Raji (cell line): ENCODE results near the gene PLK3.
A peak's percentile ranks its signal among the peaks of the same experiment; 100 is the strongest.

ENCODE experiments used
- POLR2A ChIP-seq: IDR thresholded peaks from 2 replicates; pipeline ENCODE4 v1.6.1; 2011; ENCODE audit warnings: low read depth, low read length, control low read depth; ENCODE audit not compliant: insufficient read depth

The PLK3 gene

DNA sequence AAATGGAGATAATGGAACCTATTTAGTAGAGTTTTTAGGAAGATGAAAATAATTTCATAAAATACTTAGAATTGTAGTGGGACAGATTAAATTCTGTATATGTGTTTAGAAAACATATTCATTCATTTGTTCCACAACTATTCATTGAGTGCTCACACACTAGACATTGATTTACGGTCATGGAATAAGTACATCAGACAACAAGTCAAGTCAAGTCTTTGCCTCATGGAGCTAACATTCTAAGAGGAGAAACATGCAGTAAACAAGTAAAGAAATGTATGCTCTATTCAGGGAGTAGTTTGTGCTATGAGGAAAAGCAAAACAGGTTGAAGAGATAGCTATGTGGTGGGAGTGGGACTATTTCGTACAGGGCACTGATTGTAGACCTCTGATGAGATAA is 17.1 kb downstream of the PLK3 start:
- TF ChIP-seq POLR2A, result no peak

DNA sequence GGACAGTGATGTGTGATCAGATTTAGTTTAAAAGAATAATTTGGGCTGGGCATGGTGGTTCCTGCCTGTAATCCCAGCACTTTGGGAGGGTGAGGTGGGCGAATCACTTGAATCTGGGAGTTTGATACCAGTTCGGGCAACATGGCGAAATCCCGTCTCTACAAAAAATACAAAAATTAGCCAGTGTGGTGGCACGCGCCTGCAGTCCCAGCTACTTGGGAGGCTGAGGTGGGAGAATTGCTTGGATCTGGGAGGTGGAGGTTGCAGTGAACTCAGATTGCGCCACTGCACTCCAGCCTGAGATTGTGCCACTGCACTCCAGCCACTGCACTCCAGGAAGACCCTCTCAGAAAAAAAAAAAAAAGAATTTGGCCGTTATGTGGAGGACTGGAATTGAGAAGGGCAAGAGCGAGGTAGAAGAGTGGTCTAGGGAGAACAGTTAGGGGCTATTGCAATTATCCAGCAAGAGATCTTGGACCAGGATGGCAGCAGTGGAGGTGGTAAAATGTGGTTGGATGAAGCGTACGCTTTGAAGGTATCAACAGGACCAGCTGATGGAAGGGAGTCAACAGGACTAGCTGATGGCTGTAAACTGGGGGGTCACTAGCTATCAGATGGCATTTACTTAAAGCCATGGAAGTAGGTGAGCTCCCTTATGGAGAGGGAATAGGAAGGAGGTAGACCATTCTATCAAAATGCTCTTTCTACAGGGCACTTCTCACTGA is 17.8 kb downstream of the PLK3 start:
- TF ChIP-seq POLR2A, result no peak

DNA sequence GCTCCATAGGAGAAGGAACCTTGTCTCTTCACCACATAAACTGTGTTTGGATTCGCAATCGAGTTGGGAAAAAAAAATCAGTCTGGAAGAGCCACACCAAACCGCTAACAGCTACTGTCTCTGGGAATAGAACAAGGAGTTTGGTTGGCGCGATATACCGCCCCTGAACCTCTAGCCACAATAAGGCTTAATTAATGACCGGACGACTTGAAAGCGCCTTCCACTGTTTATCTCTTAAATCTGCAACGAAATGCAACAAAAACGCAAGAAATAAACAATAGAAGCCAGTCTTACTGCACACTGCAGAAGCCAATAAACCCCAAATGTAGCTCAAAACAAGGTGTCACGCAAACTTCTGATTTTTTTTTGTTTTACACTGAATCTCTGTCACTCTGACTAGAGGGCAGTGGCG is 19.0 kb downstream of the PLK3 start:
- no peak for TF ChIP-seq POLR2A

DNA sequence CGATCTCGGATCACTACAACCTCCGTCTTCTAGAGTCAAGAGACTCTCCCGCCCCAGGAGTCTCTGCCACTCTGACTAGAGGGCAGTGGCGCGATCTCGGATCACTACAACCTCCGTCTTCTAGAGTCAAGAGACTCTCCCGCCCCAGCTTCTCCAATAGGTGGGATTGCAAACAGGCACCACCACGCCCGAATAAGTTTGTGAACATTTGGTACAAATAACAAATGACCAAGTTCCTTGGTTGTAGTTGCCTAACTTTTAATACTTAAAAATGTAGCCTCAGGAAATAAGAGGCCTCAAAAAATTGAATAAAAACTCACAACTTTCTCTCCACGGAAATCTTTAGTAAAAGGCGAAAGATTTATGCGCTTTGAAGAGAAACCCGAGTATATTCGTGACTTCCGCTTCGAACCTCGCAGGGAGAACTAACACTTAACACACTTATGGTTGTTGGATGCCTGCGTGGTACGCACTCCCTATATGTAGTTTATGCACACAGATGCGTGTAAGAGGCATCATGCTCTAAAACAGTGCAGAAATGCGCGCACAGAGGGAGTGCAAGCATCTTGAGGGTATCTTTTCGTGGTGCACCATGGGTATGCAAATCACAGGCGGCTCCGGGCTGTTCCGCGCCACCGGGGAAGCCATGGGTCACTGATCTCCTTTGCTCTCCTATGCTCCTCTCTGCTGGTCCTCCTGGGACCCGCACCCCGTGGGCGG is 19.6 kb downstream of the PLK3 start:
- peak; percentile 98 for TF ChIP-seq POLR2A

DNA sequence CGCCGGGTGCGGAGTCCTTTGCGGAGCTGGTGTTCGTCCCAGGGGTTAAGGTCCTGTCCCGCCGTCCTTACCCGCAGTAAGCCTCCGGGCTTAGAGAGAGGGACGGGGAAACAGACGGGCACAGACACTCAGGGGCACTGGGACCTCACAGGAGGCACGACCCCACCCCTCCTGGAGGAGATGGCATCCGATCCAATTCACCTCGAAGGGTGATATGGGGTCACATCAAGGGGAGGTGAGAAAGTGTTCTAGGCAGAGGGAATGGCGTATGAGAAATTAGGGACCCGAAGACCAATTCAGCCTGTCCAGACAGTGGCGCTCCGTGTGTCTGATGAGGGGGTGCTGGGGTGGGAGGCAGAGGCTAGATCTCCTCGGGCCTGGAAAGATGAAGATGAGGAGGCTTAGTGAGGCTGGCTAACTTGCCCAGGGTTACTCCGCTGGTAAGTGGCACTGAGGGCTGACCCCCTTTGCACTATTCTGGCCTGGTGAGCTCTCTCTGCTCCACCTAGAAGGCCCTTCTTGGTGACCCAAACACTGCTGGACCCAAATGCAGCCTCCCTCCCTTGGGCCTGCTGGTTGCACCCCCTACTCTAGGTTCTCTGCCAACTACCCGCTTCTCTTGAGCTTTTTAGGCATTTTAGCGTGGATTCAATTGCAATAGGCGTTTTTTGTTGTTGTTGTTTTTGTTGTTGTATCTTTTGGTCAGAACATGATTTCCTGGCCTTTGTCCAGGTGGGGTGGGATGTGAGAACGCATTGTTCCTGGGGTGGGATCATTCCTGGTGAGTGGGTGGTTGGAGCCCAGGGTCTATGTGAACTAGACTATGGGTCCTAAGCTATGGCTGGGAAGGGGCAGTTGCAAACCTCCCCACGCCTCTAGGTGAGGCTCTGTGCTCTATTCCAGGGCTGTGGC is 20.4 kb downstream of the PLK3 start:
- TF ChIP-seq POLR2A, result no peak

DNA sequence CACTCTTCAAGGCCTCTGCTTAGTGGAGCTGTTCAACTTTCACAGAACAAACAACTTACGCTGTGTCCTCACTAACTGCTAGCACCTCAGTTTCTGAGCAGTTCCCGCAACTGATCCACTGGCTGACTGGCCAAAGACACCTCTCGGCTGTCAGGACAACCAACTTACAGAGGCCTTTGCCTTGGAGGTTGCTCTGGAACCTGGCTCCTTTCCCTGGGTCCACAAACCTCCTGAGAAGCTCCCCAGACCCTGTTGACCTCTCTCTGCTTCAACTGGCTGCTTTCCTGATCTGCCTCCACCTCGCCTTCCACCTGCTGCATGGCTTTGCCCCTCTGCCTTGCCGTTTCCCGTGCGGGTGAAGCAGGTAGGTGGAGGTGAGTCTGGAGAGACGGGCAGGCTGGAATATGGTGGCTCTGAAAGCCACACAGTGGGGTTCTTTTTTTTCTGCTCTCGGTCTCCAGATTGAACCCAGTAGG is 21.1 kb downstream of the PLK3 start:
- no peak for TF ChIP-seq POLR2A

DNA sequence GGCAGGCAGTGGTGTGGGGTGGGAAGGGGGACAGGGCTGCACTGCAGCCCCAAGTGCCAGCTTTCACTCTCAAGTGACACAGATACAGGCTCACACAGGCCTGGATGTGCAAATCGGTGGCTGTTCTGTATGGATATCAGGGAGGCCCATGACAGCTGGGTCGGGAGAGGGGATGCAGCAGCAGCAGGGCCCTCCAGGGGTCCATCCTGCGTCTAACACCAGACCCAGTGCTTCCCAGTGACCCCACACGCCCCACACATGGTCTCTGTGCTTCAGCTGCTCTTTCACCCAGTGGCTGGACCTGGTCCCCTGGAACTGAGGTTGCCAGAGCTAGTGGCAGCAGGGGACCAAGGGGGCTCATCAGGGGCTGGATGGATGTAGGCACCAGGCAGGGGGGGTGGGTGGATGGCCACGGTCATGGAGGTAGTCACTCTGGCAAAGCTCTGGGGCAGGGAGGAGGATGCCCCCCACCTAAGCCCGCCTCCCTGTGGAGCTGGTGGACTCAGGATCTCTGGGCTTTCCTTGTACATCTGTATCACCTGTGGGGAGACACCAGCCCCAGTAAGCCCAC is 22.0 kb downstream of the PLK3 start:
- TF ChIP-seq POLR2A, result no peak

DNA sequence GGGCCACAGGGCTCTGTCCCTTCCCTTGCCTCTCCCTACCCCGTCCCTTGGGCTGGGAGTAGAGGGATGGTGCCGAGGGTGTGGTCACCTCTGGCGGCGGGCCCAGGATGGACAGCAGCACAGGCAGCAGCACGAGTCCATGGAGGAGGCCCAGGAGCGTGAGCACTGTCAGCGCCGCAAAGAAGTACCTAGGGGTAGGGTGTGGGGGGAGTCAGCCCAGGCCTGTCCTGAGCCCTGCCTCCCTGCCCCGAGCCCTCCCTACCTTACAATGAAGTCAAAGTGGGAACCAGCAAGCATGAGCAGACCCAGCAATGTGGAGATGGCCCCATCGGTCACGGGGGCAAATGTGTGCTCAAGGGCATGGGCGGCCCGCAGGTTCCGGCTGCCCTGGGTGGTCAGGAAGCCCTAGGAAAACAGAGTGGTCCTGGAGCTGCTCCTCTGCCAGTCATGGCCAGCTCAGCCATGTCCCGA is 22.8 kb downstream of the PLK3 start:
- TF ChIP-seq POLR2A, result no peak

DNA sequence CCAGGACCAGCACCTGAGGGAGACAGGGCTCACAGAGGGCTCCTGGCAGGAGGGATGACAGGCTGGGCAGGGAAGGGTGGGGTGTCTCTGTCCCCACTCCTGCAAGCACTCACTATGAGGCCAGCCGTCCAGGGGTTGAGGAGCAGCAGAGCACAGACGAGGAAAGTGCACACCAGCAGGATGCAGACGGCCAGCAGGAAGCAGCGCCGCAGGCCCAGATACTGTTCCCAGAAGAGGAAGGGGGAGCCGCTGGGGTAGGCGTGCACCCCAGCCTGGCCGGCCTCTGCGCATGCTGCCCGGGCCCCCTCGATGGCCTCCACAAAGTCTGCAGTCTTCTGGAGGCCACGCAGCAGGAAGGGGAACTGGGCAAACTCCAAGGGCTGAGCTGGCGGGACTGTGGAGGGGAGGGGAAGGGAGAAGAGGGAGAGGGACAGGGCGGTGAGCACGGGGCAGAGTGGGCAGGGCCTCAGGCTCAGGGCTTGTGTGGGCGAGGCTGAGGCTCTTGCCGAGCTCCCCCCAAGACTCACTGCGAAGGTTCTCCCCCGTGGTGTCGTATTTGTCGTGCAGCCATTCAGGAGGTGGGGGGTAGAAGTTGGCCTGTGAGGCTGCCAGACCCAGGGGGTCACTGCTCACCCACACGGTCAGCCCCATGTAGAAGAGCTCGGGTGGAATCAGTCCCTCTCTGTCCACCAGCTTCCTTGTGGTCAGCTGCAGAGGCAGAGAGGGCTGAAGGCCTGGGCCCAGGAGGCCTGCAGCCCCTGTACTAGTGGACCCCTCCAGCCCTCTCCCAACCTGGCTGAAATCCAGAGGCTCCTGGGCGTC is 26.4 kb downstream of the PLK3 start:
- no peak for TF ChIP-seq POLR2A

DNA sequence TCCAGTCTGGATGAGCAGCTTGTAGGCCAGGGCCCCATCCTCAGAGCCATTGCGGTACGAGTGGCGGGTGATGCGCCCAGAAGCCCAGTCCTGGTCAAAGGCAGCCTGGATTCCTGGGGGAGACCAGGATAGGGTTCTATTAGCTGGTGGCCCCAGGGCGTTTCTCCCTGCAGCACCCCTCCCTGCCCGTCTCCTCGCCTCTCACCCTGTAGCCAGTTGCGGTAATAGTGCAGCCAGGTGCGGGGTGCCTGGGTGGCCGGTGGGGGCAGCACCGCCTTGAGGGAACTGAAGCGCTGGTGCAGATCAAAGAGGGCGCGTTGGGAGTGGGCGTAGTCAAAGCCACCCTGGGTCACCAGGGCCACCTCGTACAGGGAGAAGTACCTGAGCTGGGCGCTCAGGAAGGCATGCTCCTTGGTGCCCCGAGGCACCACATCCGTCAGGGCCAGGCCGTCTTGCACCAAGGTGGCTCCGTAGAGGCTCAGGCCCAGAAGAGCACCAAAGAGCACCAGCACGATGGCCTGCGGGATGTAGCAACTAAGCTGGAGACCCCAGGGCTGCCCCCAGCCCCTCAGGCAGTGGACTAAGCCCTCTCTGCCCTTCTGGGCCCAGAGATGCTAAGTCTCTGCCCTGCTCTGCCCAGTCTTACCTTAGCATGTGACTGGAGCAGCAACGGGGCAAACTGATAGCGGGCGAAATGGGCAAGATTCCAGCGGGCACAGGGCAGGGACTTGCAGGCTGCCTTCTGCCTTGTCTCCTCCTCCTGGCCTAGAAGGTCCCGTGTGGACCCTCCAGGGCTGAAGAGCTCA is 27.2 kb downstream of the PLK3 start:
- TF ChIP-seq POLR2A, result no peak

DNA sequence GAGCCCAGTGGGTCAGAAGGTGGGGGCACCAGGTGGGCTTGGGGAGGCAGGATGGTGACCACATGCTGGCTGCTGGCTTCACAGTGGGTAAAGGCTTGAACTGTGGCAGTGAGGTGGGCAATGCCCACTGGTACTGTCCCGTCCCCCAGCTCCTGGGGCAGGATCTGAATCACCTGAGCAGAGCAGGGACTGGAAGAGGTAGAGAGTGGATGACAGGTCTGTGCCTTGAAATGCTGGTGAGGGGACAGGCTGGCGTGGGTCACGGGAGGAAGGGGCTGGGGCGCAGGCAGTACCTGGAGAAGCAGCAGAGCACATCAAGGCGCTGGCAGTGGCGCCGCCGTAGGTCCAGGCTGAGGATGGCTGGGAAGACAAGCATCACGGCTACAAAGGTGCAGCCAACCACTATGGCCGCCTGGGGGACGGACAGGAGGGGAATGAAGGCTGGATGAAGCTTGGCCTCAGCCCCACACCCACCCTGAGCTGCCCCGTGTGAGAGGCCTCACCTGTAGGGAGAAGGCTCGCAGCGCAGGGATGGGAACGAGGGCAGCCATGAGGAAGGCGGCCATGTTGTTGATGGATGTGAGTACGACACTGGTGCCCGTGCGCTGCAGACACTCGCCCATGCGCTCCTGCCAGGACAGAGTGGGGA is 27.9 kb downstream of the PLK3 start:
- TF ChIP-seq POLR2A, result no peak

DNA sequence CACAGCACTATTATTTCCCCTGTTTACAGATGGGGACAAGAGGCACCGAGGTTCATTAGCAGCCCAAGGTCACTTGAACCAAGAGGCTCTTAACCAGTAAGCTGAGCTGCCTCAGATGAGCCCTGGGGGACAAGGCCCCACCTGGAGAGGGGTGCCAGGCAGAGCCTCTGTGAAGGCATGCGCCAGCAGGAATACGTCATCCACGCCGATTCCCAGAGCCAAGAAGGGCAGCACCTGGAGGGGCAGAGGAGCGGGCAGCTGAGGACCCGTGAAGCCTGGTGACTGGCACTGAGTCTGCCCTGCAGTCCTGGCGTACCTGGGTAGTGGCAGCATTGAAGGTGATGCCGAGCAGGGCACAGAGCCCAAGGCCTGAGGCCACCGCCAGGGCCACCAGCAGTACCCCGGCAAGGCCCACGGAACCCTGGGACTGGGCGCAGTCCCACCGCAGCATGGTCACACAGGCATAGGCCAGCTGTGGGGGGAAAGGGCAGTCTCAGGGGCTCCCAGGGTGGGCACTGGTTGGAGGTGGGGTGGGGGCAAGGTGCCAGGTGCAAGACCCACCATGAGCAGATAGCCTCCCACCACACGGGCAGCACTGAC is 28.8 kb downstream of the PLK3 start:
- TF ChIP-seq POLR2A, result no peak
